GM23338 (cell line): ENCODE results near the gene OR2A25. TPM values are rescaled to one million over a fixed set of nuclear protein-coding genes. Genes with fewer than 3 reads are reported as not detected.

Experiments used
- ATAC-seq: fragments of 200-7000 bp; cut with Tn5 transposase; 3 replicates; pipeline ENCODE4 v1.9.1; 2020
- DNase-seq: peaks from one replicate; pipeline ENCODE4 v3.0.0-alpha.2; 2015; ENCODE audit warnings: low spot score
- H2AFZ ChIP-seq: fragments of 200-600 bp; sonication (generic); 2 replicates; pipeline ENCODE4 v1.8.0; 2016; ENCODE audit warnings: antibody characterized with exemption, mild to moderate bottlenecking, moderate library complexity
- H3F3A ChIP-seq: fragments of 200-600 bp; sonication (generic); replicated peaks from 2 replicates; pipeline ENCODE4 v1.8.0; 2017; ENCODE audit warnings: antibody characterized with exemption, mixed run types, low read depth
- H3K27ac ChIP-seq: fragments of 200-600 bp; sonication (generic); 2 replicates; pipeline ENCODE4 v1.6.1; 2016; ENCODE audit warnings: low read depth
- H3K27me3 ChIP-seq: fragments of 200-600 bp; sonication (generic); 2 replicates; pipeline ENCODE4 v1.8.0; 2016; ENCODE audit warnings: mild to moderate bottlenecking, mixed run types, moderate library complexity; ENCODE audit not compliant: insufficient read depth
- H3K36me3 ChIP-seq: fragments of 200-600 bp; sonication (generic); 2 replicates; pipeline ENCODE4 v1.8.0; 2016; ENCODE audit warnings: mild to moderate bottlenecking; ENCODE audit not compliant: insufficient read depth
- H3K4me1 ChIP-seq: fragments of 200-600 bp; sonication (generic); 2 replicates; pipeline ENCODE4 v1.8.0; 2016; ENCODE audit warnings: mild to moderate bottlenecking, moderate library complexity; ENCODE audit not compliant: insufficient read depth
- H3K4me2 ChIP-seq: fragments of 200-600 bp; sonication (generic); 2 replicates; pipeline ENCODE4 v1.7.1; 2017; ENCODE audit warnings: mixed run types
- H3K4me3 ChIP-seq: fragments of 200-600 bp; sonication (generic); 2 replicates; pipeline ENCODE4 v1.6.1; 2016; ENCODE audit warnings: mixed run types
- H3K79me2 ChIP-seq: fragments of 200-600 bp; sonication (generic); replicated peaks from 2 replicates; pipeline ENCODE4 v1.8.0; 2017; ENCODE audit warnings: mild to moderate bottlenecking; ENCODE audit not compliant: insufficient read depth
- H3K9me2 ChIP-seq: fragments of 200-600 bp; sonication (generic); 2 replicates; pipeline ENCODE4 v1.8.0; 2017; ENCODE audit not compliant: insufficient read depth
- H4K20me1 ChIP-seq: fragments of 200-600 bp; sonication (generic); replicated peaks from 2 replicates; pipeline ENCODE4 v1.8.0; 2017; ENCODE audit warnings: mild to moderate bottlenecking; ENCODE audit not compliant: insufficient read depth
- H3K27ac Mint-ChIP-seq: 2 replicates; pipeline ENCODE4 v1.8.0; 2020; ENCODE audit warnings: inconsistent platforms, mild to moderate bottlenecking, moderate library complexity, mixed read lengths
- H3K27me3 Mint-ChIP-seq: 3 replicates; pipeline ENCODE4 v1.8.0; 2022; ENCODE audit warnings: low read depth, mild to moderate bottlenecking, moderate library complexity, mixed read lengths, inconsistent platforms; ENCODE audit not compliant: insufficient read depth, poor library complexity
- H3K36me3 Mint-ChIP-seq: 3 replicates; pipeline ENCODE4 v1.8.0; 2021; ENCODE audit warnings: low read depth, mild to moderate bottlenecking, inconsistent platforms, moderate library complexity, mixed read lengths
- H3K4me1 Mint-ChIP-seq: 3 replicates; pipeline ENCODE4 v1.8.0; 2020; ENCODE audit warnings: mild to moderate bottlenecking, inconsistent platforms, mixed read lengths
- H3K4me3 Mint-ChIP-seq: 3 replicates; pipeline ENCODE4 v1.8.0; 2021; ENCODE audit warnings: moderate library complexity, mild to moderate bottlenecking, inconsistent platforms, mixed read lengths
- H3K9me3 Mint-ChIP-seq: 3 replicates; pipeline ENCODE4 v1.8.0; 2020; ENCODE audit warnings: moderate library complexity, mild to moderate bottlenecking, inconsistent platforms, mixed read lengths
- CREB1 ChIP-seq: fragments of 250-450 bp; sonication (Bioruptor Pico); IDR thresholded peaks from 2 replicates; pipeline ENCODE4 v1.5.0; 2020; ENCODE audit warnings: low read depth, mild to moderate bottlenecking, moderate library complexity
- ETS1 ChIP-seq: IDR thresholded peaks from 2 replicates; pipeline ENCODE4 v1.6.1; 2016; ENCODE audit warnings: antibody characterized with exemption
- EZH2 ChIP-seq: fragments of 200-600 bp; sonication (generic); IDR thresholded peaks from one replicate; pipeline ENCODE4 v1.8.0; 2017; ENCODE audit warnings: antibody characterized with exemption, mild to moderate bottlenecking, low read depth; ENCODE audit not compliant: unreplicated experiment
- EZH2phosphoT487 ChIP-seq: fragments of 200-600 bp; sonication (generic); IDR thresholded peaks from one replicate; pipeline ENCODE4 v1.8.1; 2018; ENCODE audit warnings: antibody characterized with exemption; ENCODE audit not compliant: unreplicated experiment
- JUNB ChIP-seq: IDR thresholded peaks from one replicate; pipeline ENCODE4 v1.6.1; 2016; ENCODE audit warnings: antibody characterized with exemption; ENCODE audit not compliant: unreplicated experiment
- NANOG ChIP-seq: IDR thresholded peaks from 2 replicates; pipeline ENCODE4 v1.6.1; 2016; ENCODE audit warnings: antibody characterized with exemption, borderline replicate concordance
- POLR2AphosphoS5 ChIP-seq: IDR thresholded peaks from 2 replicates; pipeline ENCODE4 v1.6.1; 2016; ENCODE audit warnings: antibody characterized with exemption, low read depth
- STAT1 ChIP-seq: IDR thresholded peaks from one replicate; pipeline ENCODE4 v1.6.1; 2016; ENCODE audit warnings: antibody characterized with exemption; ENCODE audit not compliant: unreplicated experiment
- ZNF114 ChIP-seq: fragments of 250-450 bp; sonication (Bioruptor Pico); IDR thresholded peaks from 2 replicates; pipeline ENCODE4 v1.5.0; 2020; ENCODE audit warnings: mild to moderate bottlenecking, moderate library complexity
- ZNF331 ChIP-seq: fragments of 250-450 bp; sonication (Bioruptor Pico); IDR thresholded peaks from 2 replicates; pipeline ENCODE4 v1.5.0; 2020; ENCODE audit warnings: low read depth, mild to moderate bottlenecking, moderate library complexity
- polyA plus RNA-seq: library from polyadenylated mRNA; unstranded; fragments of >200 nt; fragmentation: Nextera tagmentation; extraction: Ambion mirVana; gene quantifications from 2 replicates; pipeline ENCODE4 v1.2.1, GENCODE V29; 2016
- total RNA-seq: library from RNA; depleted of rRNA; stranded (reverse); fragments of >200 nt; shearing (Covaris generic); gene quantifications from 2 replicates; pipeline ENCODE4 v1.2.3, GENCODE V29; 2014
- TF ChIP-seq, protein P1 (sequence below), 2 experiments: fragments of 200-600 bp in 1 of 2; sonication (generic) in 1 of 2; conservative IDR thresholded peaks; 2 replicates each; pipeline versions ENCODE4 v1.5.1 to v1.6.1; 2016 to 2017; ENCODE audit warnings: antibody characterized with exemption in 2 of 2, low read depth in 2 of 2, mild to moderate bottlenecking in 2 of 2, moderate library complexity in 1 of 2
- TF ChIP-seq, protein P2 (sequence below): fragments of 250-450 bp; sonication (Bioruptor Pico); IDR thresholded peaks from 2 replicates; pipeline ENCODE4 v1.5.0; 2020; ENCODE audit warnings: mild to moderate bottlenecking, moderate library complexity
- TF ChIP-seq, protein P3 (sequence below): IDR thresholded peaks from one replicate; pipeline ENCODE4 v1.6.1; 2018; ENCODE audit warnings: antibody characterized with exemption; ENCODE audit not compliant: unreplicated experiment

The OR2A25 gene
- total and polyA plus RNA-seq, 2 experiments from 2014 or later = not detected

- Mint-ChIP-seq H3K27ac (no peak overlapping the region), H3K4me3 (no peak overlapping the region), H3K4me1 (peaks cover 3% of the 10 kb centered on the region; the same call in 2 of the 3 replicates), H3K27me3 (no peaks in the 10 kb centered on the region), H3K36me3 (no peaks in the 10 kb centered on the region), H3K9me3 (no peaks in the 10 kb centered on the region)
- Histone ChIP-seq H3K4me1 (no peaks in the 10 kb centered on the region), H3K9me2 (peaks cover 9% of the 10 kb centered on the region), H4K20me1 (no peaks in the 10 kb centered on the region), H3K27me3 (no peaks in the 10 kb centered on the region), H3K36me3 (no peaks in the 10 kb centered on the region), H3K79me2 (no peaks in the 10 kb centered on the region), H3F3A (no peaks in the 10 kb centered on the region), H3K4me3 (no peak overlapping the region), H2AFZ (no peak overlapping the region), H3K4me2 (no peak overlapping the region), H3K27ac (no peak overlapping the region)
- DNase-seq (no peak), ATAC-seq (no peak)
- no peak for TF ChIP-seq EZH2
- TF ChIP-seq ETS1 = no peak
- no peak for TF ChIP-seq ZNF331 (CRISPR knock-in tag)
- TF ChIP-seq, protein P1, sequence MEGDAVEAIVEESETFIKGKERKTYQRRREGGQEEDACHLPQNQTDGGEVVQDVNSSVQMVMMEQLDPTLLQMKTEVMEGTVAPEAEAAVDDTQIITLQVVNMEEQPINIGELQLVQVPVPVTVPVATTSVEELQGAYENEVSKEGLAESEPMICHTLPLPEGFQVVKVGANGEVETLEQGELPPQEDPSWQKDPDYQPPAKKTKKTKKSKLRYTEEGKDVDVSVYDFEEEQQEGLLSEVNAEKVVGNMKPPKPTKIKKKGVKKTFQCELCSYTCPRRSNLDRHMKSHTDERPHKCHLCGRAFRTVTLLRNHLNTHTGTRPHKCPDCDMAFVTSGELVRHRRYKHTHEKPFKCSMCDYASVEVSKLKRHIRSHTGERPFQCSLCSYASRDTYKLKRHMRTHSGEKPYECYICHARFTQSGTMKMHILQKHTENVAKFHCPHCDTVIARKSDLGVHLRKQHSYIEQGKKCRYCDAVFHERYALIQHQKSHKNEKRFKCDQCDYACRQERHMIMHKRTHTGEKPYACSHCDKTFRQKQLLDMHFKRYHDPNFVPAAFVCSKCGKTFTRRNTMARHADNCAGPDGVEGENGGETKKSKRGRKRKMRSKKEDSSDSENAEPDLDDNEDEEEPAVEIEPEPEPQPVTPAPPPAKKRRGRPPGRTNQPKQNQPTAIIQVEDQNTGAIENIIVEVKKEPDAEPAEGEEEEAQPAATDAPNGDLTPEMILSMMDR (conservative IDR thresholded peaks at IDR 0.05; ENCODE audit: low read depth in 2 of 2) = no peak
- no peak for TF ChIP-seq POLR2AphosphoS5
- TF ChIP-seq ZNF114 (CRISPR knock-in tag) = no peak
- TF ChIP-seq EZH2phosphoT487 = no peak
- no peak for TF ChIP-seq NANOG
- TF ChIP-seq CREB1 = no peak
- TF ChIP-seq JUNB = no peak
- TF ChIP-seq, protein P2, sequence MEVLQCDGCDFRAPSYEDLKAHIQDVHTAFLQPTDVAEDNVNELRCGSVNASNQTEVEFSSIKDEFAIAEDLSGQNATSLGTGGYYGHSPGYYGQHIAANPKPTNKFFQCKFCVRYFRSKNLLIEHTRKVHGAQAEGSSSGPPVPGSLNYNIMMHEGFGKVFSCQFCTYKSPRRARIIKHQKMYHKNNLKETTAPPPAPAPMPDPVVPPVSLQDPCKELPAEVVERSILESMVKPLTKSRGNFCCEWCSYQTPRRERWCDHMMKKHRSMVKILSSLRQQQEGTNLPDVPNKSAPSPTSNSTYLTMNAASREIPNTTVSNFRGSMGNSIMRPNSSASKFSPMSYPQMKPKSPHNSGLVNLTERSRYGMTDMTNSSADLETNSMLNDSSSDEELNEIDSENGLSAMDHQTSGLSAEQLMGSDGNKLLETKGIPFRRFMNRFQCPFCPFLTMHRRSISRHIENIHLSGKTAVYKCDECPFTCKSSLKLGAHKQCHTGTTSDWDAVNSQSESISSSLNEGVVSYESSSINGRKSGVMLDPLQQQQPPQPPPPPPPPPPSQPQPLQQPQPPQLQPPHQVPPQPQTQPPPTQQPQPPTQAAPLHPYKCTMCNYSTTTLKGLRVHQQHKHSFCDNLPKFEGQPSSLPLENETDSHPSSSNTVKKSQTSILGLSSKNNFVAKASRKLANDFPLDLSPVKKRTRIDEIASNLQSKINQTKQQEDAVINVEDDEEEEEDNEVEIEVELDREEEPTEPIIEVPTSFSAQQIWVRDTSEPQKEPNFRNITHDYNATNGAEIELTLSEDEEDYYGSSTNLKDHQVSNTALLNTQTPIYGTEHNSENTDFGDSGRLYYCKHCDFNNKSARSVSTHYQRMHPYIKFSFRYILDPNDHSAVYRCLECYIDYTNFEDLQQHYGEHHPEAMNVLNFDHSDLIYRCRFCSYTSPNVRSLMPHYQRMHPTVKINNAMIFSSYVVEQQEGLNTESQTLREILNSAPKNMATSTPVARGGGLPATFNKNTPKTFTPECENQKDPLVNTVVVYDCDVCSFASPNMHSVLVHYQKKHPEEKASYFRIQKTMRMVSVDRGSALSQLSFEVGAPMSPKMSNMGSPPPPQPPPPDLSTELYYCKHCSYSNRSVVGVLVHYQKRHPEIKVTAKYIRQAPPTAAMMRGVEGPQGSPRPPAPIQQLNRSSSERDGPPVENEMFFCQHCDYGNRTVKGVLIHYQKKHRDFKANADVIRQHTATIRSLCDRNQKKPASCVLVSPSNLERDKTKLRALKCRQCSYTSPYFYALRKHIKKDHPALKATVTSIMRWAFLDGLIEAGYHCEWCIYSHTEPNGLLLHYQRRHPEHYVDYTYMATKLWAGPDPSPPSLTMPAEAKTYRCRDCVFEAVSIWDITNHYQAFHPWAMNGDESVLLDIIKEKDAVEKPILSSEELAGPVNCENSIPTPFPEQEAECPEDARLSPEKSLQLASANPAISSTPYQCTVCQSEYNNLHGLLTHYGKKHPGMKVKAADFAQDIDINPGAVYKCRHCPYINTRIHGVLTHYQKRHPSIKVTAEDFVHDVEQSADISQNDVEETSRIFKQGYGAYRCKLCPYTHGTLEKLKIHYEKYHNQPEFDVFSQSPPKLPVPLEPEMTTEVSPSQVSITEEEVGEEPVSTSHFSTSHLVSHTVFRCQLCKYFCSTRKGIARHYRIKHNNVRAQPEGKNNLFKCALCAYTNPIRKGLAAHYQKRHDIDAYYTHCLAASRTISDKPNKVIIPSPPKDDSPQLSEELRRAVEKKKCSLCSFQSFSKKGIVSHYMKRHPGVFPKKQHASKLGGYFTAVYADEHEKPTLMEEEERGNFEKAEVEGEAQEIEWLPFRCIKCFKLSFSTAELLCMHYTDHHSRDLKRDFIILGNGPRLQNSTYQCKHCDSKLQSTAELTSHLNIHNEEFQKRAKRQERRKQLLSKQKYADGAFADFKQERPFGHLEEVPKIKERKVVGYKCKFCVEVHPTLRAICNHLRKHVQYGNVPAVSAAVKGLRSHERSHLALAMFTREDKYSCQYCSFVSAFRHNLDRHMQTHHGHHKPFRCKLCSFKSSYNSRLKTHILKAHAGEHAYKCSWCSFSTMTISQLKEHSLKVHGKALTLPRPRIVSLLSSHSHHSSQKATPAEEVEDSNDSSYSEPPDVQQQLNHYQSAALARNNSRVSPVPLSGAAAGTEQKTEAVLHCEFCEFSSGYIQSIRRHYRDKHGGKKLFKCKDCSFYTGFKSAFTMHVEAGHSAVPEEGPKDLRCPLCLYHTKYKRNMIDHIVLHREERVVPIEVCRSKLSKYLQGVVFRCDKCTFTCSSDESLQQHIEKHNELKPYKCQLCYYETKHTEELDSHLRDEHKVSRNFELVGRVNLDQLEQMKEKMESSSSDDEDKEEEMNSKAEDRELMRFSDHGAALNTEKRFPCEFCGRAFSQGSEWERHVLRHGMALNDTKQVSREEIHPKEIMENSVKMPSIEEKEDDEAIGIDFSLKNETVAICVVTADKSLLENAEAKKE (CRISPR knock-in tag) = no peak
- no peak for TF ChIP-seq STAT1
- TF ChIP-seq, protein P3, sequence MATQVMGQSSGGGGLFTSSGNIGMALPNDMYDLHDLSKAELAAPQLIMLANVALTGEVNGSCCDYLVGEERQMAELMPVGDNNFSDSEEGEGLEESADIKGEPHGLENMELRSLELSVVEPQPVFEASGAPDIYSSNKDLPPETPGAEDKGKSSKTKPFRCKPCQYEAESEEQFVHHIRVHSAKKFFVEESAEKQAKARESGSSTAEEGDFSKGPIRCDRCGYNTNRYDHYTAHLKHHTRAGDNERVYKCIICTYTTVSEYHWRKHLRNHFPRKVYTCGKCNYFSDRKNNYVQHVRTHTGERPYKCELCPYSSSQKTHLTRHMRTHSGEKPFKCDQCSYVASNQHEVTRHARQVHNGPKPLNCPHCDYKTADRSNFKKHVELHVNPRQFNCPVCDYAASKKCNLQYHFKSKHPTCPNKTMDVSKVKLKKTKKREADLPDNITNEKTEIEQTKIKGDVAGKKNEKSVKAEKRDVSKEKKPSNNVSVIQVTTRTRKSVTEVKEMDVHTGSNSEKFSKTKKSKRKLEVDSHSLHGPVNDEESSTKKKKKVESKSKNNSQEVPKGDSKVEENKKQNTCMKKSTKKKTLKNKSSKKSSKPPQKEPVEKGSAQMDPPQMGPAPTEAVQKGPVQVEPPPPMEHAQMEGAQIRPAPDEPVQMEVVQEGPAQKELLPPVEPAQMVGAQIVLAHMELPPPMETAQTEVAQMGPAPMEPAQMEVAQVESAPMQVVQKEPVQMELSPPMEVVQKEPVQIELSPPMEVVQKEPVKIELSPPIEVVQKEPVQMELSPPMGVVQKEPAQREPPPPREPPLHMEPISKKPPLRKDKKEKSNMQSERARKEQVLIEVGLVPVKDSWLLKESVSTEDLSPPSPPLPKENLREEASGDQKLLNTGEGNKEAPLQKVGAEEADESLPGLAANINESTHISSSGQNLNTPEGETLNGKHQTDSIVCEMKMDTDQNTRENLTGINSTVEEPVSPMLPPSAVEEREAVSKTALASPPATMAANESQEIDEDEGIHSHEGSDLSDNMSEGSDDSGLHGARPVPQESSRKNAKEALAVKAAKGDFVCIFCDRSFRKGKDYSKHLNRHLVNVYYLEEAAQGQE = no peak
Observed at GRCh38 chr7:144037414-144038035, 32.1 kb upstream of the OR2A25 start.
